GM12801 (cell line): ENCODE data around the gene FRS2.

Experiments
- CTCF ChIP-seq: IDR thresholded peaks from one replicate; pipeline ENCODE4 v1.5.1; 2011; ENCODE audit warnings: control low read depth; ENCODE audit not compliant: insufficient read length; ENCODE audit errors: extremely low read depth

FRS2 gene

GRCh38 chr12:69431591-69432222, 38.5 kb upstream of the FRS2 start:
- no peak for TF ChIP-seq CTCF

- TF ChIP-seq CTCF, result no peak
Measured at GRCh38 chr12:69433653-69434052, 36.5 kb upstream of the FRS2 start.

GRCh38 chr12:69435644-69436043, 34.5 kb upstream of the FRS2 start:
- TF ChIP-seq CTCF, result no peak

- no peak for TF ChIP-seq CTCF
Measured at GRCh38 chr12:69437073-69437472, 33.1 kb upstream of the FRS2 start.

GRCh38 chr12:69438539-69438938, 31.6 kb upstream of the FRS2 start:
- no peak for TF ChIP-seq CTCF

GRCh38 chr12:69440016-69440415, 30.2 kb upstream of the FRS2 start:
- no peak for TF ChIP-seq CTCF

GRCh38 chr12:69440886-69441285, 29.3 kb upstream of the FRS2 start:
- no peak for TF ChIP-seq CTCF

- no peak for TF ChIP-seq CTCF
Measured at GRCh38 chr12:69442894-69443293, 27.3 kb upstream of the FRS2 start.
